Fibroblast of mammary gland (primary cell): ENCODE measurements around the gene EXOSC2.

Experiments used
- DNase-seq: peaks from one replicate; pipeline ENCODE4 v3.0.0-alpha.2; 2010; ENCODE audit warnings: low read depth
- H3K4me3 ChIP-seq: 2 replicates; pipeline ENCODE4 v1.5.1; 2011; ENCODE audit warnings: low read depth, mild to moderate bottlenecking, low read length, moderate library complexity; ENCODE audit not compliant: control insufficient read depth
- TF ChIP-seq, protein P1 (sequence below): conservative IDR thresholded peaks from 2 replicates; pipeline ENCODE4 v1.5.1; 2011; ENCODE audit warnings: low read depth, low read length, inconsistent platforms; ENCODE audit not compliant: control insufficient read depth, insufficient read depth

EXOSC2 gene

DNA sequence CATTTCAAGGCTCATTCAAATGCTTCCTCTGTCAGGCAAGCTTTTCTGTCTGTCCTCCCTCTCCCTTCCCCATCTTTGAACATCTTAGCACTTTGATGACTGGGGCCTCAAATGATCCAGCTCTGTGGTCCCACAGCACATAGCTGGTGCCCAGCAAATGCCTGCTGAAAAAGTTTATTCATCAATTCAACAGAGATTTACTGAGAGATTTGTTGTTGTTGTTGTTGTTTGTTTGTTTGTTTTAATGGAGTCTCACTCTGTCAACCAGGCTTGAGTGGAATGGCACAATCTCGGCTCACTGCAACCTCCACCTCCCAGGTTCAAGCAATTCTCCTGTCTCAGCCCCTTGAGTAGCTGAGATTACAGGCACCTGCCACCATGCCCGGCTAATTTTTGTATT, 6.0 kb upstream of the EXOSC2 start:
- no peak overlapping the region for H3K4me3 ChIP-seq
- TF ChIP-seq, protein P1, sequence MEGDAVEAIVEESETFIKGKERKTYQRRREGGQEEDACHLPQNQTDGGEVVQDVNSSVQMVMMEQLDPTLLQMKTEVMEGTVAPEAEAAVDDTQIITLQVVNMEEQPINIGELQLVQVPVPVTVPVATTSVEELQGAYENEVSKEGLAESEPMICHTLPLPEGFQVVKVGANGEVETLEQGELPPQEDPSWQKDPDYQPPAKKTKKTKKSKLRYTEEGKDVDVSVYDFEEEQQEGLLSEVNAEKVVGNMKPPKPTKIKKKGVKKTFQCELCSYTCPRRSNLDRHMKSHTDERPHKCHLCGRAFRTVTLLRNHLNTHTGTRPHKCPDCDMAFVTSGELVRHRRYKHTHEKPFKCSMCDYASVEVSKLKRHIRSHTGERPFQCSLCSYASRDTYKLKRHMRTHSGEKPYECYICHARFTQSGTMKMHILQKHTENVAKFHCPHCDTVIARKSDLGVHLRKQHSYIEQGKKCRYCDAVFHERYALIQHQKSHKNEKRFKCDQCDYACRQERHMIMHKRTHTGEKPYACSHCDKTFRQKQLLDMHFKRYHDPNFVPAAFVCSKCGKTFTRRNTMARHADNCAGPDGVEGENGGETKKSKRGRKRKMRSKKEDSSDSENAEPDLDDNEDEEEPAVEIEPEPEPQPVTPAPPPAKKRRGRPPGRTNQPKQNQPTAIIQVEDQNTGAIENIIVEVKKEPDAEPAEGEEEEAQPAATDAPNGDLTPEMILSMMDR = no peak
- no peak for DNase-seq

DNA sequence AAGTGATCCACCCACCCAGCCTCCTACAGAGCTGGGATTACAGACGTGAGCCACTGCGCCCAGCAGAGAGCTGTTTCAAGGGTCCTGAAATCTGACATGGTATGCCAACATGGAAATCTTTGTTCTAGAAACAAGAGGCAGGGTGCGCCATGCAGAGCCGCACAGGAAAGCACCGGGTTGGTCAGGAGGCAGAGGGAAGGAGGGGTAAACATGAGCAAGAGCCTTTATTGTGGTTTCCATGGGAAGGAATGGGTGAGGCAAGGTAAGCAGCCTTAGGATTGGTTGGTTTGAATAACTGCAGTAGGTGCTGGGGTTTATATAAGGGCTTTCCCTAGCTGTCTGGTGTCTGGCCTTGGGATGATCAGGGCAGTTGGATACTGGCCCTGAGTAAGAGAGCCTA, 5.5 kb upstream of the EXOSC2 start:
- TF ChIP-seq, protein P1 = no peak
- no peak for DNase-seq
- no peak overlapping the region for H3K4me3 ChIP-seq

DNA sequence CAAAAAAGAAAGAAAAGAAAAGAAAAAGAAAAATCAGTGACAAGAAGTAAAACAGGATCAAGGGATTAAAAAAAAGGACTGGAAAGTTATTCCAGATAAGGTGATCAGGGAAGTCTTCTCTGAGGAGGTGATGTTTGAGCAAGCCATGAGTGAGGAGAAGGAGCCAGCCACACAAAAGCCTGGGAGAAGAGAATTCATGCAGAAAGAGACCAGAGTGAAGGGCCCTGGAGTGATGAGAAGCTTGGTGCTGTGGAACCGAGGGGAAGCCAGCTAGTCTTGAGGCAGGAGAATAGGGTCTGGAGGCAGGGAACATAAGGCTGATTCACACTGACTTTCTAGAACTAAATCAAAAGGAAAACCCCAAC, 4.0 kb upstream of the EXOSC2 start:
- DNase-seq = no peak
- TF ChIP-seq, protein P1 = no peak
- H3K4me3 ChIP-seq = peak overlapping the region; percentile 43

DNA sequence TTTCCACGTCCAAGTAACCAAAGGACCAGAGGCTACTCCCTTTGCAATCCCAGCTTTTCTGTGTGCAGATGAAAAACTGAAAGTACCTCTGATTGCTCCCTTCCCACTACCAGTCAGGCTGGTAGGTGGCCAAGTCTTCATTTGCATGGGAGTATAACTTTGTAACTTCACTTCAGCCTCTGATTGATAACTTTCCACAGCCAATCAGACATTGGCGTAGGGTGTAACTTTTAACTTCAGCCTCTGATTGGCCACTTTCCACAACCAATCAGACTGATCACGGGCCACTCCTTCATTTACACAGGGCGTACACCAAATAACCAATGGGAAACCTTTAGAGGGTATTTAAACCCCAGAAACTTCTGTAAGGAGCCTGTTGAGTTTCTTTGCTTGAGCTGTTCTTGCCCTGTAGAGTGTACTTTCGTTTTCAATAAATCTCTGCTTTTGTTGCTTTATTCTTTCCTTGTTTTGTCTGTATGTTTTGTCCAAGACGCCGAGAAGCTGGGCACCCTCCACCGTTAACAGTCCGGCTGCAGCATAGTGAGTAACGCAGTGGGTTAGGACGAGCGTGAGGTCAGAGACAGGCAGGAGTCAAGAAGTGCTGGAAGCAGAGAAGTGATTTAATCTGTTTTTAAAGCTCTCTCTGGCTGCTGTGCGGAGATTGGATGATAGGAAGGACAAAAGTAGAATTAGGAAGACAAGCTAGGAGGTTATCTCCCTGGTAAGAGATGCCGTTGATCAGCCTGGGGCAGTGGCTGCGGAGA, 3.5 kb upstream of the EXOSC2 start:
- DNase-seq = peak; percentile 98
- TF ChIP-seq, protein P1 = no peak
- H3K4me3 ChIP-seq = peak overlapping the region; percentile 55

DNA sequence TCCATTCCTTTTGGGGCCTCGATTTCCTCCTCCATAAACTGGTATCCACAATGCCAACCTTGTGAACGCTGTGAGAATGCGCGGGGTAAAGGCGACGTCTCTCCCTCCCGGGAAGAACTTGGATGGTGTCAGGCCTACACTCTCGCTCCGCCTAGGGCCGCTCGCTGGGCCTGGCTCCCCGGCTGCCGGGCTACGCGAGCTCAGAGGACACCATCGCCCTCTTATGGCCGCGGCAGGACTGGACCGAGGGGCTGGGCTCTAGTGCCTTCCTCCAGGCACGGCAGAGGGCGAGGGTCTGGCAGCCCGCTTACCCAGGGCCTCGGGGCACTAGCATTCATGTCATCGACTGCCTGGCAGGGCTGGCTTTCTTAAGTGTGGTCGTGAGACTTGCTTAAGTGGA, 1.3 kb upstream of the EXOSC2 start:
- peak; percentile 33 for DNase-seq
- TF ChIP-seq, protein P1 = peak; percentile 22
- H3K4me3 ChIP-seq = no peak overlapping the region

DNA sequence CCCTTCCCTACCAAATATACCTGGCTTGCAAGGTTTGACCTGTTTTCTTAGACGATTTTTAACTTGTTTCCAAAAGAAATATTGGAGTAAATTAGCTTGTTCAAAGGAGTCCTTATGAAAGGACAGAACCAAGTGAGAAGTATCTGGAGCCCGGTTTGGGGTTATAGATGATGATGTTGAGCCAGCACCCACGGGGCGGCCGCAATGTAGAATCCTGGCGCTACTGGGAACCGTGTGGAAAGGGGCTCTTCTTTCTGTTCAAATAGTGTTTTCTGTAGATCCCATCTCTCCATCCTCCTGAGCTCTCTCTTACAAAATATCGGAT, 517 bp upstream of the EXOSC2 start:
- TF ChIP-seq, protein P1 = no peak
- H3K4me3 ChIP-seq = peak overlapping the region; percentile 82
- no peak for DNase-seq

DNA sequence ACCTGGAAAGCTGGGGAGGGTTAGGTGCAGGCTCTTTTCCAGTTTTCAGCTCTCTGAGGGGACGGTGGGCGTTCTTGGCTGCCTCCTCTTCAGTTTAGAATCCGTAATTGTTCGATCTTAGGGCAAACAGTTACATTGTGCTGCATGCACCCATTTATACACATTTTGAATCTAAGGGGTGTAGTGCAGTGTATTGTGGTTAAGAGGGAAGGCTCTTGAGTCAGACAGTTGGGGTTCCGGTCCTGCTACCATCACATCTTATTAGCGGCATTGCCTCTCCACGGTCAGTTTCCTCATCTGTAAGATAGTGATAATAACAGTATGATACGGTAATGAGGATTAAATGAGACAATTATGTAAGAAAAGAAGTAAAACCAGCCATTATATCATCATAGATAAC, 625 bp downstream of the EXOSC2 start:
- TF ChIP-seq, protein P1 = no peak
- peak overlapping the region; percentile 82 for H3K4me3 ChIP-seq
- DNase-seq = no peak
